HepG2 (cell line): Measurements from ENCODE around the gene PRKACA. TPM values are rescaled to one million over a fixed set of nuclear protein-coding genes. Genes with fewer than 3 reads are reported as not detected.

Experiments used
- ATAC-seq: fragments of 200-7000 bp; cut with Tn5 transposase; 3 replicates; pipeline ENCODE4 v1.9.1; 2020; ENCODE audit warnings: mild to moderate bottlenecking, moderate library complexity
- BruUV-seq: library from RNA; stranded (reverse); fragments of 400-500 nt; replicated peaks from 2 replicates; lab custom pipeline; 2021; lab: Mats Ljungman, UMichigan
- CTCF ChIA-PET: fragments of 300-600 bp; formaldehyde crosslinking; extraction: SDS; loops from one replicate; lab custom pipeline; 2021; ENCODE audit warnings: low total read pairs, inconsistent platforms, low intra/inter-chr PET ratio; lab: Yijun Ruan, JAX
- POLR2A ChIA-PET: fragments of 350-600 bp; sonication (Branson Sonifier 250); formaldehyde crosslinking; loops from one replicate; lab custom pipeline; 2020; ENCODE audit warnings: antibody characterized with exemption, inconsistent platforms; lab: Yijun Ruan, JAX
- DNase-seq: peaks from one replicate; pipeline ENCODE4 v3.0.0-alpha.2; 2015; ENCODE audit warnings: low spot score
- FAIRE-seq: peaks from 3 replicates; lab custom pipeline; 2011; peaks lifted over from hg19 to GRCh38; lab: Jason Lieb, UNC
- H2AFZ ChIP-seq: one replicate; pipeline ENCODE4 v1.6.1; 2011; ENCODE audit warnings: low read length, inconsistent platforms
- H3K27ac ChIP-seq: fragments of 300-600 bp; 3 replicates; pipeline ENCODE4 v1.8.0; 2011; ENCODE audit warnings: mixed run types, mild to moderate bottlenecking, mixed read lengths, low read length, inconsistent platforms; ENCODE audit not compliant: insufficient read depth; ENCODE audit errors: extremely low read length
- H3K27me3 ChIP-seq, 2 experiments: fragments of 200-600 bp in 1 of 2; 2 replicates in 1 of 2; 3 replicates in 1 of 2; pipeline versions ENCODE4 v1.6.0 to v1.8.0; 2011; ENCODE audit warnings: low read length in 2 of 2, mild to moderate bottlenecking in 2 of 2, moderate library complexity in 2 of 2, inconsistent platforms in 1 of 2; ENCODE audit not compliant: insufficient read depth in 2 of 2, control insufficient read depth in 1 of 2
- H3K36me3 ChIP-seq, 2 experiments: fragments of 200-600 bp in 1 of 2; replicated peaks in 1 of 2; 2 replicates in 1 of 2; 3 replicates in 1 of 2; pipeline versions ENCODE4 v1.5.1 to v1.8.0; 2011; ENCODE audit warnings: low read length in 2 of 2, inconsistent platforms in 1 of 2; ENCODE audit not compliant: insufficient read depth in 2 of 2, control insufficient read depth in 1 of 2
- H3K4me1 ChIP-seq: 2 replicates; pipeline ENCODE4 v1.5.1; 2012; ENCODE audit warnings: low read length, inconsistent platforms; ENCODE audit not compliant: insufficient read depth
- H3K4me2 ChIP-seq: 2 replicates; pipeline ENCODE4 v1.6.0; 2011; ENCODE audit warnings: low read depth, low read length, inconsistent platforms
- H3K4me3 ChIP-seq, 3 experiments: fragments of 200-600 bp in 1 of 3; sonication (generic), shearing (Covaris generic) in 1 of 3; replicated peaks in 1 of 3; 2 replicates each; pipeline ENCODE4 v1.5.1; 2011 to 2016; ENCODE audit warnings: low read length in 3 of 3, inconsistent platforms in 2 of 3, low read depth in 2 of 3, mild to moderate bottlenecking in 2 of 3, control low read depth in 1 of 3, mixed read lengths in 1 of 3; ENCODE audit not compliant: insufficient read depth in 1 of 3
- H3K79me2 ChIP-seq: one replicate; pipeline ENCODE4 v1.6.1; 2011; ENCODE audit warnings: low read length, inconsistent platforms; ENCODE audit not compliant: insufficient read depth
- H3K9ac ChIP-seq: 2 replicates; pipeline ENCODE4 v1.6.0; 2011; ENCODE audit warnings: mild to moderate bottlenecking, low read depth, low read length, inconsistent platforms; ENCODE audit not compliant: insufficient read depth
- H3K9me3 ChIP-seq: 2 replicates; pipeline ENCODE4 v1.5.1; 2012; ENCODE audit warnings: mild to moderate bottlenecking, low read length
- H4K20me1 ChIP-seq: 2 replicates; pipeline ENCODE4 v1.6.0; 2011; ENCODE audit warnings: inconsistent platforms, mild to moderate bottlenecking, low read length, moderate library complexity; ENCODE audit not compliant: insufficient read depth
- MATR3 ChIP-seq: sonication (generic); formaldehyde crosslinking; IDR thresholded peaks from 2 replicates; pipeline ENCODE4 v1.4.0; 2020; ENCODE audit warnings: missing genetic modification reagents
- RARG ChIP-seq: sonication (generic); formaldehyde crosslinking; IDR thresholded peaks from 2 replicates; pipeline ENCODE4 v1.4.0; 2020; ENCODE audit warnings: low read depth, mild to moderate bottlenecking, missing genetic modification reagents
- TGIF2 ChIP-seq: IDR thresholded peaks from 2 replicates; pipeline ENCODE4 v1.6.1; 2016; ENCODE audit warnings: control low read depth, missing compliant biosample characterization
- YEATS4 ChIP-seq: sonication (generic); formaldehyde crosslinking; IDR thresholded peaks from 2 replicates; pipeline ENCODE4 v1.4.0; 2020; ENCODE audit warnings: missing genetic modification reagents, borderline replicate concordance
- ZKSCAN1 ChIP-seq: fragments of 150-350 bp; IDR thresholded peaks from 2 replicates; pipeline ENCODE4 v1.6.1; 2014; ENCODE audit warnings: low read length
- ZNF124 ChIP-seq: sonication (generic); formaldehyde crosslinking; IDR thresholded peaks from 2 replicates; pipeline ENCODE4 v1.4.0; 2020; ENCODE audit warnings: missing genetic modification reagents
- ZNF354B ChIP-seq: sonication (generic); formaldehyde crosslinking; IDR thresholded peaks from 2 replicates; pipeline ENCODE4 v1.8.0; 2022; ENCODE audit warnings: mild to moderate bottlenecking, missing genetic modification reagents
- ZNF362 ChIP-seq: sonication (generic); formaldehyde crosslinking; IDR thresholded peaks from 2 replicates; pipeline ENCODE4 v1.4.0; 2020; ENCODE audit warnings: missing genetic modification reagents, mild to moderate bottlenecking, borderline replicate concordance
- ZNF431 ChIP-seq: sonication (generic); formaldehyde crosslinking; IDR thresholded peaks from 2 replicates; pipeline ENCODE4 v1.9.0; 2022; ENCODE audit warnings: missing genetic modification reagents, low read depth, mild to moderate bottlenecking, borderline replicate concordance
- ZNF816 ChIP-seq: sonication (generic); formaldehyde crosslinking; IDR thresholded peaks from 2 replicates; pipeline ENCODE4 v1.8.0; 2022; ENCODE audit warnings: missing genetic modification reagents, mild to moderate bottlenecking, borderline replicate concordance
- ZSCAN30 ChIP-seq: sonication (generic); formaldehyde crosslinking; IDR thresholded peaks from 2 replicates; pipeline ENCODE4 v1.5.0; 2020; ENCODE audit warnings: mild to moderate bottlenecking, missing genetic modification reagents
- WGBS: methylation state at CpG from one replicate; pipeline ENCODE4 v1.1.6; 2017; ENCODE audit warnings: low lambda C conversion rate; 5-methylcytosine and 5-hydroxymethylcytosine counted together
- in situ Hi-C: cut with HindIII; loops from 2 replicates; pipeline ENCODE4 v1.10.0; 2017; ENCODE audit warnings: low pct_unique_long_range_greater_than_20kb; ENCODE audit not compliant: extremely low pct_ligation_motif_present
- intact Hi-C: fragments of 100-400 bp; cut with micrococcal nuclease; formaldehyde crosslinking; loops from one replicate; pipeline ENCODE4 v1.10.0; 2022; ENCODE audit not compliant: unreplicated experiment
- polyA plus RNA-seq, 8 experiments: library from polyadenylated mRNA; depleted of rRNA in 3 of 8; stranded (reverse) in 7 of 8; unstranded in 1 of 8; fragments of >200 nt; fragmentation: Illumina TruSeq in 4 of 8; extraction: Trizol in 4 of 8; gene quantifications; 2 replicates each; pipeline versions ENCODE4 v1.2.1 to v1.2.3, GENCODE V29; 2011 to 2016; ENCODE audit warnings: low read depth in 4 of 8, missing spikeins in 1 of 8, mixed read lengths in 1 of 8; ENCODE audit not compliant: insufficient read depth in 1 of 8
- total RNA-seq, 5 experiments: library from RNA; depleted of rRNA; stranded (reverse); fragments of >200 nt; fragmentation: Illumina TruSeq; extraction: Trizol; gene quantifications; 2 replicates each; pipeline ENCODE4 v1.2.3, GENCODE V29; 2016; ENCODE audit warnings: low read depth in 1 of 5
- TF ChIP-seq, protein P1 (sequence below): sonication (generic); formaldehyde crosslinking; IDR thresholded peaks from 2 replicates; pipeline ENCODE4 v1.5.1; 2020; ENCODE audit warnings: mild to moderate bottlenecking, missing genetic modification reagents, borderline replicate concordance
- TF ChIP-seq, protein P2 (sequence below): IDR thresholded peaks from 2 replicates; pipeline ENCODE4 v1.6.1; 2012; ENCODE audit warnings: low read depth, low read length, improper control_type of control experiment
- TF ChIP-seq, protein P3 (sequence below): sonication (generic); formaldehyde crosslinking; IDR thresholded peaks from 2 replicates; pipeline ENCODE4 v1.8.1; 2022; ENCODE audit warnings: mild to moderate bottlenecking, missing genetic modification reagents

Gene PRKACA
- total and polyA plus RNA-seq, 2 of the 13 experiments (the other 11 are each of a cell fraction or from before 2014, with no cell fraction given) = 11.0 to 18.2 TPM

- Histone ChIP-seq H3K27me3 (no peaks in the 10 kb centered on the region), H3K9ac (0 out of 2 replicates have a peak overlapping the region, but pooled peaks have one; percentile 22), H3K36me3 (peaks cover 4 to 8% of the 10 kb centered on the region in 2 experiments; a peak in 2 of 5 replicates), H3K4me1 (peaks cover 52% of the 10 kb centered on the region), H3K4me3 (peak overlapping the region; percentile 52 to 64 (median 54); a peak in 3 of 6 replicates), H3K27ac (no peak overlapping the region), H3K4me2 (peak overlapping the region; percentile 65; the same call in 1 of the 2 replicates), H3K79me2 (peaks cover 4% of the 10 kb centered on the region), H4K20me1 (no peaks in the 10 kb centered on the region), H2AFZ (no peak overlapping the region), H3K9me3 (no peaks in the 10 kb centered on the region)
- in situ Hi-C loops = no loop called here
- BruUV-seq = no TSS peak
- TF ChIP-seq ZNF362 (CRISPR knock-in tag) (no peak), TGIF2 (no peak), ZNF431 (CRISPR knock-in tag) (no peak), ZNF354B (CRISPR knock-in tag) (no peak), ZSCAN30 (CRISPR knock-in tag) (no peak), YEATS4 (CRISPR knock-in tag) (peak; percentile 12; the same call in 1 of the 2 replicates), ZNF124 (CRISPR knock-in tag) (no peak), RARG (no peak), ZNF816 (CRISPR knock-in tag) (no peak), MATR3 (CRISPR knock-in tag) (no peak), ZKSCAN1 (peak; percentile 76)
- TF ChIP-seq, protein P1, sequence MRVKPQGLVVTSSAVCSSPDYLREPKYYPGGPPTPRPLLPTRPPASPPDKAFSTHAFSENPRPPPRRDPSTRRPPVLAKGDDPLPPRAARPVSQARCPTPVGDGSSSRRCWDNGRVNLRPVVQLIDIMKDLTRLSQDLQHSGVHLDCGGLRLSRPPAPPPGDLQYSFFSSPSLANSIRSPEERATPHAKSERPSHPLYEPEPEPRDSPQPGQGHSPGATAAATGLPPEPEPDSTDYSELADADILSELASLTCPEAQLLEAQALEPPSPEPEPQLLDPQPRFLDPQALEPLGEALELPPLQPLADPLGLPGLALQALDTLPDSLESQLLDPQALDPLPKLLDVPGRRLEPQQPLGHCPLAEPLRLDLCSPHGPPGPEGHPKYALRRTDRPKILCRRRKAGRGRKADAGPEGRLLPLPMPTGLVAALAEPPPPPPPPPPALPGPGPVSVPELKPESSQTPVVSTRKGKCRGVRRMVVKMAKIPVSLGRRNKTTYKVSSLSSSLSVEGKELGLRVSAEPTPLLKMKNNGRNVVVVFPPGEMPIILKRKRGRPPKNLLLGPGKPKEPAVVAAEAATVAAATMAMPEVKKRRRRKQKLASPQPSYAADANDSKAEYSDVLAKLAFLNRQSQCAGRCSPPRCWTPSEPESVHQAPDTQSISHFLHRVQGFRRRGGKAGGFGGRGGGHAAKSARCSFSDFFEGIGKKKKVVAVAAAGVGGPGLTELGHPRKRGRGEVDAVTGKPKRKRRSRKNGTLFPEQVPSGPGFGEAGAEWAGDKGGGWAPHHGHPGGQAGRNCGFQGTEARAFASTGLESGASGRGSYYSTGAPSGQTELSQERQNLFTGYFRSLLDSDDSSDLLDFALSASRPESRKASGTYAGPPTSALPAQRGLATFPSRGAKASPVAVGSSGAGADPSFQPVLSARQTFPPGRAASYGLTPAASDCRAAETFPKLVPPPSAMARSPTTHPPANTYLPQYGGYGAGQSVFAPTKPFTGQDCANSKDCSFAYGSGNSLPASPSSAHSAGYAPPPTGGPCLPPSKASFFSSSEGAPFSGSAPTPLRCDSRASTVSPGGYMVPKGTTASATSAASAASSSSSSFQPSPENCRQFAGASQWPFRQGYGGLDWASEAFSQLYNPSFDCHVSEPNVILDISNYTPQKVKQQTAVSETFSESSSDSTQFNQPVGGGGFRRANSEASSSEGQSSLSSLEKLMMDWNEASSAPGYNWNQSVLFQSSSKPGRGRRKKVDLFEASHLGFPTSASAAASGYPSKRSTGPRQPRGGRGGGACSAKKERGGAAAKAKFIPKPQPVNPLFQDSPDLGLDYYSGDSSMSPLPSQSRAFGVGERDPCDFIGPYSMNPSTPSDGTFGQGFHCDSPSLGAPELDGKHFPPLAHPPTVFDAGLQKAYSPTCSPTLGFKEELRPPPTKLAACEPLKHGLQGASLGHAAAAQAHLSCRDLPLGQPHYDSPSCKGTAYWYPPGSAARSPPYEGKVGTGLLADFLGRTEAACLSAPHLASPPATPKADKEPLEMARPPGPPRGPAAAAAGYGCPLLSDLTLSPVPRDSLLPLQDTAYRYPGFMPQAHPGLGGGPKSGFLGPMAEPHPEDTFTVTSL (CRISPR knock-in tag) = no peak
- TF ChIP-seq, protein P2, sequence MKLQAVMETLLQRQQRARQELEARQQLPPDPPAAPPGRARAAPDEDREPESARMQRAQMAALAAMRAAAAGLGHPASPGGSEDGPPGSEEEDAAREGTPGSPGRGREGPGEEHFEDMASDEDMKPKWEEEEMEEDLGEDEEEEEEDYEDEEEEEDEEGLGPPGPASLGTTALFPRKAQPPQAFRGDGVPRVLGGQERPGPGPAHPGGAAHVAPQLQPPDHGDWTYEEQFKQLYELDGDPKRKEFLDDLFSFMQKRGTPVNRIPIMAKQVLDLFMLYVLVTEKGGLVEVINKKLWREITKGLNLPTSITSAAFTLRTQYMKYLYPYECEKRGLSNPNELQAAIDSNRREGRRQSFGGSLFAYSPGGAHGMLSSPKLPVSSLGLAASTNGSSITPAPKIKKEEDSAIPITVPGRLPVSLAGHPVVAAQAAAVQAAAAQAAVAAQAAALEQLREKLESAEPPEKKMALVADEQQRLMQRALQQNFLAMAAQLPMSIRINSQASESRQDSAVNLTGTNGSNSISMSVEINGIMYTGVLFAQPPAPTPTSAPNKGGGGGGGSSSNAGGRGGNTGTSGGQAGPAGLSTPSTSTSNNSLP = no peak
- TF ChIP-seq, protein P3, sequence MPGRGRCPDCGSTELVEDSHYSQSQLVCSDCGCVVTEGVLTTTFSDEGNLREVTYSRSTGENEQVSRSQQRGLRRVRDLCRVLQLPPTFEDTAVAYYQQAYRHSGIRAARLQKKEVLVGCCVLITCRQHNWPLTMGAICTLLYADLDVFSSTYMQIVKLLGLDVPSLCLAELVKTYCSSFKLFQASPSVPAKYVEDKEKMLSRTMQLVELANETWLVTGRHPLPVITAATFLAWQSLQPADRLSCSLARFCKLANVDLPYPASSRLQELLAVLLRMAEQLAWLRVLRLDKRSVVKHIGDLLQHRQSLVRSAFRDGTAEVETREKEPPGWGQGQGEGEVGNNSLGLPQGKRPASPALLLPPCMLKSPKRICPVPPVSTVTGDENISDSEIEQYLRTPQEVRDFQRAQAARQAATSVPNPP (CRISPR knock-in tag) = no peak
- 76% methylated on average over 5 of the region's 5 CpGs for WGBS
- ChIA-PET CTCF (no interaction called here), POLR2A (interaction anchor here (1.0 kb wide), 1 partner anchor 51 kb away, joined by 3 read pairs; the partner anchor contains the start of gene ASF1B)
- FAIRE-seq (no peak), DNase-seq (no peak), ATAC-seq (no peak)
- intact Hi-C loops = no loop called here
Observed at GRCh38 chr19:14086098-14086497, 31.5 kb downstream of the PRKACA start.
